Neutrophil (primary cell): ENCODE data around the gene ASNS.

Source experiments
- H3K27ac ChIP-seq: fragments of 200-600 bp; sonication (generic); 2 replicates; pipeline ENCODE4 v1.5.1; 2016; ENCODE audit warnings: mild to moderate bottlenecking, moderate library complexity
- H3K27me3 ChIP-seq: fragments of 200-600 bp; sonication (generic); 2 replicates; pipeline ENCODE4 v1.6.0; 2016; ENCODE audit warnings: mild to moderate bottlenecking
- H3K36me3 ChIP-seq: fragments of 200-600 bp; sonication (generic); 2 replicates; pipeline ENCODE4 v1.5.1; 2017
- H3K4me1 ChIP-seq, 2 experiments: fragments of 200-600 bp in 1 of 2; sonication (generic) in 1 of 2; 1 replicate in 1 of 2; 2 replicates in 1 of 2; pipeline versions ENCODE4 v1.5.1 to v1.6.1; 2013 to 2016; ENCODE audit warnings: low read depth in 1 of 2, low read length in 1 of 2, mild to moderate bottlenecking in 1 of 2, moderate library complexity in 1 of 2; ENCODE audit not compliant: control insufficient read depth in 1 of 2, insufficient read depth in 1 of 2
- H3K4me3 ChIP-seq, 2 experiments: fragments of 200-600 bp in 1 of 2; sonication (generic) in 1 of 2; 1 replicate in 1 of 2; 2 replicates in 1 of 2; pipeline ENCODE4 v1.5.1; 2013 to 2016; ENCODE audit warnings: low read depth in 1 of 2, low read length in 1 of 2, mild to moderate bottlenecking in 1 of 2, moderate library complexity in 1 of 2
- H3K9me3 ChIP-seq: fragments of 200-600 bp; sonication (generic); 2 replicates; pipeline ENCODE4 v1.5.1; 2016
- CTCF ChIP-seq: fragments of 200-600 bp; sonication (generic); IDR thresholded peaks from 2 replicates; pipeline ENCODE4 v1.5.1; 2016; ENCODE audit warnings: antibody characterized with exemption

Gene ASNS

GRCh38 chr7:97818066-97818663 lies 54.0 kb downstream of the ASNS start:
- H3K4me3 ChIP-seq: no peak overlapping the region
- no peaks in the 10 kb centered on the region for H3K36me3 ChIP-seq
- H3K4me1 ChIP-seq: no peaks in the 10 kb centered on the region
- no peak for TF ChIP-seq CTCF
- H3K9me3 ChIP-seq: no peaks in the 10 kb centered on the region
- no peak overlapping the region for H3K27ac ChIP-seq
- H3K27me3 ChIP-seq: no peaks in the 10 kb centered on the region
